Muscle of leg (tissue), 11 donors: ENCODE measurements around the gene CACNA1D. TPM values are rescaled to one million over a fixed set of nuclear protein-coding genes. Genes with fewer than 3 reads are reported as not detected.
A peak's percentile ranks its signal among the peaks of the same experiment; 100 is the strongest.

ENCODE experiments used
- DNase-seq: peaks from one replicate; pipeline ENCODE4 v3.0.0; 2013
- H3K27ac ChIP-seq: one replicate; pipeline ENCODE4 v1.5.1; 2013; ENCODE audit warnings: mild to moderate bottlenecking, low read length, control low read depth
- H3K27me3 ChIP-seq: one replicate; pipeline ENCODE4 v1.6.1; 2013; ENCODE audit warnings: low read length; ENCODE audit not compliant: control insufficient read depth, insufficient read depth
- H3K36me3 ChIP-seq: one replicate; pipeline ENCODE4 v1.6.1; 2013; ENCODE audit warnings: low read length; ENCODE audit not compliant: control insufficient read depth, insufficient read depth
- H3K4me1 ChIP-seq: one replicate; pipeline ENCODE4 v1.6.1; 2013; ENCODE audit warnings: low read length; ENCODE audit not compliant: control insufficient read depth, insufficient read depth
- H3K4me3 ChIP-seq: one replicate; pipeline ENCODE4 v1.5.1; 2013; ENCODE audit warnings: low read length, control low read depth
- H3K9me3 ChIP-seq: replicated peaks from 2 replicates; pipeline ENCODE4 v1.6.1; 2013; ENCODE audit warnings: low read depth, low read length; ENCODE audit not compliant: control insufficient read depth
- WGBS: methylation state at CpG from one replicate; pipeline ENCODE4 v1.1.5; 2013; ENCODE audit warnings: missing lambda C conversion rate; ENCODE audit not compliant: insufficient coverage; 5-methylcytosine and 5-hydroxymethylcytosine counted together
- polyA plus RNA-seq, 8 donors: library from polyadenylated mRNA; unstranded; fragments of 120-200 nt; gene quantifications; one replicate each; pipeline versions ENCODE4 v1.2.1 to v1.2.3, GENCODE V29; 2013; ENCODE audit warnings: inconsistent platforms in 1 of 8, low replicate concordance in 1 of 8; ENCODE audit not compliant: insufficient read length in 8 of 8, insufficient read depth in 1 of 8
- total RNA-seq: library from RNA; stranded (reverse); fragments of 120-200 nt; gene quantifications from one replicate; pipeline ENCODE4 v1.2.4, GENCODE V29; 2013

The CACNA1D gene
- total and polyA plus RNA-seq, 9 donors: 0.86 to 6.3 (median 2.1) TPM

DNA sequence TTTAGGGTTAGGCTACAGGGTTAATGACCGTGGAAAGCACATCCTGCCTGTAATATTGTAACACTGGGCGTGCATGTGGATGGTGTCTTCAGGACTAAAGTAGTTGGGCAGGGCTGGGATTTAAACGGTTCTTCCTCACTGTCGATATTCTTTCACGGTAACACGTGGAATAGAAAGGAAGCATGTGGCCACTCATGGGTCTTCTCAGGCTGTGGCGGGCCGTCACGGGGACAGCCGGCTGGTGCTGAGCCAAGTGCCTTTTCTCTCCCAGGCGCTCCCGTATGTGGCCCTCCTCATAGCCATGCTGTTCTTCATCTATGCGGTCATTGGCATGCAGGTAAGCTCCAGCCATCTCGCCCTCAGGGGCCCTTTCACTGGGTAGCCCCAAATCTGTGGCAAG is 278.2 kb downstream of the CACNA1D start:
- no peak overlapping the region for H3K27ac ChIP-seq
- no peak overlapping the region for H3K4me3 ChIP-seq
- H3K36me3 ChIP-seq: no peaks in the 10 kb centered on the region
- WGBS: 34% methylated on average over 14 of the region's 14 CpGs
- no peak for DNase-seq
- H3K27me3 ChIP-seq: peaks cover 2% of the 10 kb centered on the region
- peaks cover 11% of the 10 kb centered on the region for H3K4me1 ChIP-seq
- H3K9me3 ChIP-seq: no peaks in the 10 kb centered on the region

DNA sequence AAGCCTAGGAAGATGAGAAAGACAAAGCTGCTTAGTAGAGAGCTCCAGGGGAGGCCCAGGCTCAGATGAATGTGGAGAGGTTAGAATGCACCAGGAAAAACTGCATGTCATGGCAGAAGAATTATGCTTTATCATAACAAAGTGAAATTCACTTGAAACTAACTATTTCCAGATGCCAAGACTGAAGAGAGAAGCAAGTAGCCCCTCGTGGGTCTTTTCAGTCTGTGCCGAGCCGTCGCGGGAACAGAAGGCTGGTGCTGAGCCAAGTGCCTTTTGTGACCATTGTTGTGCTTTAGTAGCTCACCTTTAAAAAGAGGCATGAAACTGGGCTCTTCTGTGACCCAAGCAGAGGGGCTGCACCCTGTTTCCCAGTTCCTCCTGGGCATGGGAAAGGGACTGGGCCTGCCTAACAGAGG is 278.6 kb downstream of the CACNA1D start:
- no peaks in the 10 kb centered on the region for H3K9me3 ChIP-seq
- peak; percentile 34 for DNase-seq
- 0% methylated on average over 5 of the region's 5 CpGs for WGBS

DNA sequence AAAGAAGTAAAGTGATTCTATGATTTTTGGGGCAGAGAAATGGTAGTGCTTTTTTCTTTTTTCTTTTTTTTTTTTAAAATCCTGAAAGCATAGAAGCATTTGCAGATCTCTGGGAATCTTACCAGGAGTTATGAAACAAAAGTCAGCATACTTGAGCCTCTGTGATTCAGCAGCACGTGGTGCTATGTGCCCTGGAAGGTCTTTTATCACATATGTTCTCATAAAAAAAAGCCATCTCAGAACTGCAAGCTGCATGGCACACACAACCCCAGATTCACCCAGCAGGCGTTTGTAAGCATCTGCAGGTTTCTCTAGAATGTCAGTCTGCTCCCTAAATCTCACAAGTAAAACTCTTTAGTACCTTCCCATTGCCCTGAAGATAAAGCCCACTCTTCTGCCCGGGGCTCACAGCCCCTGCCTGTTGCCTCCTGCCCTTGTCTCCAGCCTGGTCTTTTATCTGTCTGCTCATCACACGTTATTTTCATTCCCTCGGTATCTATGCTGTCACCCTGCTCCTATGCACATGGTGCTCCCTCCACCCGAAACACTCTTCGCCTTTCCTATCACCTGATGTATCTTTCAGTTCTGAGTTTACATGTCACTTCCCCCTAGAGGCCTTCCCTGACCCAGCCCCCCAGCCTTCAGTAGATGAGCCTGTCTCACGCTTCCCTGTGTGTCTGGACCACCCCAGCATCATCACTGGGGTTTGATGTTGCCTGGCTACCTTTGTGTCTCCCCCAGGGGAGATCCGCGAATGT is 279.4 kb downstream of the CACNA1D start:
- 57% methylated on average over 10 of the region's 10 CpGs for WGBS
- Histone ChIP-seq H3K4me3 (no peak overlapping the region), H3K36me3 (no peaks in the 10 kb centered on the region), H3K9me3 (no peaks in the 10 kb centered on the region), H3K27ac (no peak overlapping the region), H3K4me1 (peaks cover 11% of the 10 kb centered on the region), H3K27me3 (peaks cover 2% of the 10 kb centered on the region)
- DNase-seq: peak; percentile 82

More for the DNA sequence above, 278.6 kb downstream of the CACNA1D start:
- H3K4me1 ChIP-seq: peaks cover 11% of the 10 kb centered on the region
- H3K27me3 ChIP-seq: peaks cover 2% of the 10 kb centered on the region
- no peaks in the 10 kb centered on the region for H3K36me3 ChIP-seq
- no peak overlapping the region for H3K27ac ChIP-seq
- H3K4me3 ChIP-seq: no peak overlapping the region

DNA sequence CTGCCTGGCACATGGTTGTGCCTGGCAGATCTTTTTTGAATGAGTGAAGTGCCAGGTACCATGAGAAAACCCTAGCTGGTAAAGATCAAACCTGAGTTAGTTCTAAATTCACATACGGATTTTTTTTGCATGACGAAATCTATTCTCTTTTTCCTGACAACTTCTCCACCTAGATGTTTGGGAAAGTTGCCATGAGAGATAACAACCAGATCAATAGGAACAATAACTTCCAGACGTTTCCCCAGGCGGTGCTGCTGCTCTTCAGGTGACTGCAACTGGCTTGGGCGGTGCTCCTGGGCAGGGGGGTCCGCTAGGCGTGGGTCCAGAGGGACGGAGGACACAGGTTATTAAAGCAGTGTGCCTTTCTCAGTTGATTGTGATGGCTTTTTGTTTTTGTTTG is 280.0 kb downstream of the CACNA1D start:
- DNase-seq: no peak
- Histone ChIP-seq H3K4me1 (peaks cover 11% of the 10 kb centered on the region), H3K9me3 (no peaks in the 10 kb centered on the region), H3K27me3 (peaks cover 2% of the 10 kb centered on the region), H3K36me3 (no peaks in the 10 kb centered on the region), H3K4me3 (no peak overlapping the region), H3K27ac (no peak overlapping the region)
- WGBS: no CpG with 5 or more reads among the region's 8 CpGs

DNA sequence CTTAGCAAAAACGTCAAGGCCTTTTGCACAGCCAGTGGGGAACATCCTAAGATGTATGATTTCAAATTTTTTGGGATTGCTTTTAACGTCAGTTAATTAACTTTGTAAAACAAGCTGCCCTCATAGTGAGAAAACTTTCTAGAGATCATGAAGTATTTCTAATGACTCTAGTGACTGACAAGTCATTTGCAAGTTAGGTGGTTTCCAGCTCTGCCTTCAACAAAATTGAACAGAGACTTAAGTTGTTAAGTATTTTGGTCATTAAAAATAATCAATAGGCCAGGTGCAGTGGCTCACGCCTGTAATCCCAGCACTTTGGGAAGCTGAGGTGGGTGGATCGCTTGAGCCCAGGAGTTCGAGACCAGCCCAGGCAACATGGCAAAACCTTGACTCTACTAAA is 280.6 kb downstream of the CACNA1D start:
- no peak for DNase-seq
- H3K9me3 ChIP-seq: no peaks in the 10 kb centered on the region
- H3K27ac ChIP-seq: no peak overlapping the region
- peaks cover 11% of the 10 kb centered on the region for H3K4me1 ChIP-seq
- whole genome bisulfite sequencing: 40% methylated on average over 1 of the region's 5 CpGs
- no peaks in the 10 kb centered on the region for H3K36me3 ChIP-seq
- peaks cover 2% of the 10 kb centered on the region for H3K27me3 ChIP-seq
- H3K4me3 ChIP-seq: no peak overlapping the region

DNA sequence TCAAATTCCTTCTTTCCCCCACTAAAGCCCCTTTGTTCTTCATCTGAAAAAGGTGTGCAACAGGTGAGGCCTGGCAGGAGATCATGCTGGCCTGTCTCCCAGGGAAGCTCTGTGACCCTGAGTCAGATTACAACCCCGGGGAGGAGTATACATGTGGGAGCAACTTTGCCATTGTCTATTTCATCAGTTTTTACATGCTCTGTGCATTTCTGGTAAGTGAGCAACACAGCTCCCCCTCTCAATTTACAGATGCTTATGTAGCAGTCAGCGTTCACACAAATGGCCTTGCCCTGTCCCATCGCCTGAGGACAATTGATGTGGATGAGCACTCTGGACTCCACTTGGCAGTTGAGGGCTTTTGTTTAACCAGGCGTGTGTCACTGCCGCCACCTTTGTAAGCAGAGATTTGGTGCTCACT is 281.4 kb downstream of the CACNA1D start:
- DNase-seq: no peak

DNA sequence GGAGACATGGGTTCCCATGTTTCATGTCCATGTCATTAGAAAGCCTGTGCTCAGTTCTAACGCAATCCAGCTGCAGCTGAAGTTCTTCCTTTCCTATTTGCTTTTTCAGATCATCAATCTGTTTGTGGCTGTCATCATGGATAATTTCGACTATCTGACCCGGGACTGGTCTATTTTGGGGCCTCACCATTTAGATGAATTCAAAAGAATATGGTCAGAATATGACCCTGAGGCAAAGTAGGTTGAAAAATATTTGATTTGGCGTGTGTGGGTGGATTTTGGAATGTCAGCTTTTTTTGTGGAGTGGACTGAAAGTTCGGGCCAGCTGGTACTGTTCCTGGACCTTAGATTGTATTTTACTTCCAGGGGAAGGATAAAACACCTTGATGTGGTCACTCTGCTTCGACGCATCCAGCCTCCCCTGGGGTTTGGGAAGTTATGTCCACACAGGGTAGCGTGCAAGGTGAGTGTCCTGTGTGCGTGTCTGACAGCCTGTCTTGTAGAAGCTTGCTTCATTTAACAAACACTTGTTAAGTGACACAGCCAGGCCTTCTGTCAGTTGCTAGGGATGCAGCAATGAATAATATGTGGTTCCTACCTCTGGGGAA is 282.2 kb downstream of the CACNA1D start:
- Histone ChIP-seq H3K4me1 (peaks cover 11% of the 10 kb centered on the region), H3K9me3 (no peaks in the 10 kb centered on the region), H3K27ac (no peak overlapping the region), H3K4me3 (no peak overlapping the region), H3K27me3 (peaks cover 2% of the 10 kb centered on the region), H3K36me3 (no peaks in the 10 kb centered on the region)
- 22% methylated on average over 4 of the region's 9 CpGs for WGBS
- peak; percentile 19 for DNase-seq

More for the DNA sequence above, 281.4 kb downstream of the CACNA1D start:
- WGBS: 100% methylated on average over 1 of the region's 5 CpGs
- peaks cover 2% of the 10 kb centered on the region for H3K27me3 ChIP-seq
- no peaks in the 10 kb centered on the region for H3K9me3 ChIP-seq
- H3K4me1 ChIP-seq: peaks cover 11% of the 10 kb centered on the region
- no peak overlapping the region for H3K27ac ChIP-seq
- H3K4me3 ChIP-seq: no peak overlapping the region
- H3K36me3 ChIP-seq: no peaks in the 10 kb centered on the region

DNA sequence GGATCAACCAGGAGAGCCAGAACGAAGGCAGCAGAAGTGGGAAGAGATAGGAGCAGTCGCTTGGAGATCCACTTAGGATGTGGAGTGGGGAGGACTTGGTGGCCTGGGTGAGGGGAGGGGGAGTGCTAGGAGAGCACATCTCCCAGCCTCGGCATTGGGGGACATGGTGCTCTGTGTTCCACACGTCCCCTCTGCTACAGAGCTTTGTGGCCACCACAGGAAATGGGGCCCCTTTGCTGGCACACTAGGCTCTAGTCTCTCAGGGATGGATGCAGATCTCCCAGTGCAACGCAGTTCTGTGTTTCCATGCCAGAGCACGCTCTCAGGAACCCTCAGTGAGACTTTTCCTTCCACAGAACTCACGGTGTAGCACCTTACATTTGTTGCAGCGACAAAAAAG is 283.1 kb downstream of the CACNA1D start:
- no peaks in the 10 kb centered on the region for H3K9me3 ChIP-seq
- H3K4me3 ChIP-seq: no peak overlapping the region
- H3K36me3 ChIP-seq: no peaks in the 10 kb centered on the region
- WGBS: 71% methylated on average over 8 of the region's 8 CpGs
- DNase-seq: no peak
- H3K27me3 ChIP-seq: peaks cover 4% of the 10 kb centered on the region
- peaks cover 11% of the 10 kb centered on the region for H3K4me1 ChIP-seq
- H3K27ac ChIP-seq: no peak overlapping the region

DNA sequence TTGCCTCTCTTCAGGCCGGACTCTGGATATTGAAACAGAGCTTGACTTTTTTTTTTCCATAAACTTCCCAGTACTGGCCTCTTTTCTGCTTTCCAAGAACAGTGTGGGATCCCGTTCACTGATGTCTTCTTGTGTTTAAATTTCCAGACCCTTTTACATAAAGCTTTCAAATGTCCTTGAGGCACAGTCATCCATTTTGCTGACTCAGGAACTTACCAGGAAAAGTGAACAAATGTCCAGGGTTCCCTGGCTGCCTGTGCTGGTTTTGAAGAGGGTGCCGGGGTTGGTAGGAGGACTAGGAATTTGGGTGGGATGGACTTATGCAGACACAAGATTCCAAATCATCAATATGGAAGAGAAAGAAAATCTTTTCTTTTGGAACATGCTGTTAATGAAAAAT is 283.7 kb downstream of the CACNA1D start:
- H3K36me3 ChIP-seq: no peaks in the 10 kb centered on the region
- peaks cover 4% of the 10 kb centered on the region for H3K27me3 ChIP-seq
- WGBS: 71% methylated on average over 2 of the region's 3 CpGs
- no peak overlapping the region for H3K27ac ChIP-seq
- no peaks in the 10 kb centered on the region for H3K9me3 ChIP-seq
- no peak for DNase-seq
- H3K4me1 ChIP-seq: peaks cover 5% of the 10 kb centered on the region
- H3K4me3 ChIP-seq: no peak overlapping the region

DNA sequence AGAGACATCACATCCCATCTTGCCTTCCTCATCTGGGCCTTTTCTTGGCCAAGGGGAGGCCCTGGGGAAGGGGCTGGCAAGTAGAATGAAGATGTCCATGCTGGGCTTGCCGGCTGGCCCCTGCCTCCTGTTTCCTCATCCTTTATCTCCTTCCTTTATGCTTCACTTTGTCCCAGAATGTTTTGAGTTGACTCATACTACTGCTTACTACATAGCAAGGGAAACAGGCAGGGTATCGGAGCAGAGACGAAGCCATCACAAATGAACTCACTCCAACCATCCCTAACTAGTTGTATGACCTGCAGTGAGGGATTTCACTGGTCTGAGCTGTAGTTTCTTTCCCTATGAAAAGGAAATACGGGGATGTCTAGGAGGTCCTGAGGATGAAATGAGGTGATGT is 285.8 kb downstream of the CACNA1D start:
- H3K4me1 ChIP-seq: no peaks in the 10 kb centered on the region
- H3K36me3 ChIP-seq: no peaks in the 10 kb centered on the region
- H3K4me3 ChIP-seq: no peak overlapping the region
- H3K27ac ChIP-seq: no peak overlapping the region
- no peaks in the 10 kb centered on the region for H3K9me3 ChIP-seq
- 75% methylated on average over 2 of the region's 4 CpGs for WGBS
- peaks cover 2% of the 10 kb centered on the region for H3K27me3 ChIP-seq
- no peak for DNase-seq
